ENCODE data around the gene DOCK1.

DOCK1 gene

GRCh38 chr10:127408733-127409132 is 503.5 kb downstream of the DOCK1 start:
- no peak for DNase-seq (ENCODE audit: low read depth)
- TF ChIP-seq, protein P1, sequence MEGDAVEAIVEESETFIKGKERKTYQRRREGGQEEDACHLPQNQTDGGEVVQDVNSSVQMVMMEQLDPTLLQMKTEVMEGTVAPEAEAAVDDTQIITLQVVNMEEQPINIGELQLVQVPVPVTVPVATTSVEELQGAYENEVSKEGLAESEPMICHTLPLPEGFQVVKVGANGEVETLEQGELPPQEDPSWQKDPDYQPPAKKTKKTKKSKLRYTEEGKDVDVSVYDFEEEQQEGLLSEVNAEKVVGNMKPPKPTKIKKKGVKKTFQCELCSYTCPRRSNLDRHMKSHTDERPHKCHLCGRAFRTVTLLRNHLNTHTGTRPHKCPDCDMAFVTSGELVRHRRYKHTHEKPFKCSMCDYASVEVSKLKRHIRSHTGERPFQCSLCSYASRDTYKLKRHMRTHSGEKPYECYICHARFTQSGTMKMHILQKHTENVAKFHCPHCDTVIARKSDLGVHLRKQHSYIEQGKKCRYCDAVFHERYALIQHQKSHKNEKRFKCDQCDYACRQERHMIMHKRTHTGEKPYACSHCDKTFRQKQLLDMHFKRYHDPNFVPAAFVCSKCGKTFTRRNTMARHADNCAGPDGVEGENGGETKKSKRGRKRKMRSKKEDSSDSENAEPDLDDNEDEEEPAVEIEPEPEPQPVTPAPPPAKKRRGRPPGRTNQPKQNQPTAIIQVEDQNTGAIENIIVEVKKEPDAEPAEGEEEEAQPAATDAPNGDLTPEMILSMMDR (IDR thresholded peaks at IDR 0.05; ENCODE audit: control insufficient read depth, extremely low read depth, insufficient read depth): no peak
- no peak overlapping the region for H3K4me3 ChIP-seq (ENCODE audit: low read depth, low read length)

DNA sequence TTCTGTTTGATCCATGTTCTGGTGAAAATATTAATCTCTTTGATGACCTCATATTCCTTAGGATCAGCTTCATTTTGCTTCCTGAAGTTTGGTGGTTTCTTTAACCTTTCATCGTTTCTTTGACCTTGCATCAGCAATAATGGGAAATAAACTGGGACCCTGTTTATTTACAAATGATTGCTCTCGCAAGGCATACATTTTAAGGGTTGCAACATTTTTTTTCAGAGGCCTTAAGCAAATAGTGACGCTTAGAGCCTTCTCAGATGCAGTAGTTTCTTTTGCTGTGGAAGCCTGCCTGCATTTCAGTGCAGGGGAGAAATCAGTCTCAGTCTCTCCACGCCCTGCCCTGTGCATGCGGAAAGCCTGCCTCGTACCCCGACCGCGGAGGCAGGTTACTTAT is 504.8 kb downstream of the DOCK1 start:
- no peak for DNase-seq (ENCODE audit: low read depth)
- TF ChIP-seq, protein P1 (IDR thresholded peaks at IDR 0.05; ENCODE audit: control insufficient read depth, extremely low read depth, insufficient read depth): no peak
- H3K4me3 ChIP-seq (ENCODE audit: low read depth, low read length): no peak overlapping the region

DNA sequence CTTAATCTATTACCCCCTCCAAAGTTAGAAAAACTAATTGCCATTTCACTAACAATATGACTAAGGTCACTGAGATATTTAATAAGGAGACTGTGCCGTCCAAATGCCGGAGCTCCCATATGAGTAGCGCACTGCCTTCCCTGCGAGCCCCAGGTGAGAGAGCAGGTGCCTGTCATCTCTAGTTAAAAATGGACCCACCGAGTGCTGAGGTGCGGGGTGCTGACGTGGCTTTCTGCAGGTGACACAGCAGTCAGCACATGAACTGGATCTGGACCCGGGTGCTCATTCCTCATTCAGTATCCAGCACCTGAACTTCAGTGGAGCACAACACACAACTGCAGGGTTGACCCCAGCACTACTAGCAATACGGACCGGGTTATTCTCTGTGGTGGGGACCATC is 505.8 kb downstream of the DOCK1 start:
- no peak for DNase-seq (ENCODE audit: low read depth)
- TF ChIP-seq, protein P1 (IDR thresholded peaks at IDR 0.05; ENCODE audit: control insufficient read depth, extremely low read depth, insufficient read depth): no peak
- H3K4me3 ChIP-seq (ENCODE audit: low read depth, low read length): no peak overlapping the region

DNA sequence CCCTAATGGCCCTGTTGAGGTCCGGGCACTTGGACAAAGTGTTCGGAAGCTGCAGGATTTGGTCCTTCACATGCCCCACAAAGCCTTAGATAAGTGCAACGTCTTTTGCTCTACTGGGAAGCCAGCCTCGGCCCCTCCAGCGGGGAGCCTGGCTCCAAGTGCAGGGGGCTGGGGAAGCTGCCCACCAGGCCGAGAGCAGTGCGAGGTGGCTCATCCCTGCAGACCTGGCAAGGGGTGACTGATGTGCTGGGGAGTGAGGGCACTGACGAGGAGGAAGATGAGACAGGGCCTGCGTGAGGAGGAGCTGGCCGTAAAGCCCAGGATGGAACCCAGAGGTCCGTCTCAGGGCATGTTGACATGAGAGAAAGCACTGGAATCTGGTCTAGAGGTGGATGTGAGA is 508.1 kb downstream of the DOCK1 start:
- TF ChIP-seq, protein P1 (IDR thresholded peaks at IDR 0.05; ENCODE audit: control insufficient read depth, extremely low read depth, insufficient read depth): no peak
- DNase-seq (ENCODE audit: low read depth): no peak
- no peak overlapping the region for H3K4me3 ChIP-seq (ENCODE audit: low read depth, low read length)

GRCh38 chr10:127414024-127414423 is 508.8 kb downstream of the DOCK1 start:
- H3K4me3 ChIP-seq (ENCODE audit: low read depth, low read length): no peak overlapping the region
- TF ChIP-seq, protein P1 (IDR thresholded peaks at IDR 0.05; ENCODE audit: control insufficient read depth, extremely low read depth, insufficient read depth): no peak
- no peak for DNase-seq (ENCODE audit: low read depth)

DNA sequence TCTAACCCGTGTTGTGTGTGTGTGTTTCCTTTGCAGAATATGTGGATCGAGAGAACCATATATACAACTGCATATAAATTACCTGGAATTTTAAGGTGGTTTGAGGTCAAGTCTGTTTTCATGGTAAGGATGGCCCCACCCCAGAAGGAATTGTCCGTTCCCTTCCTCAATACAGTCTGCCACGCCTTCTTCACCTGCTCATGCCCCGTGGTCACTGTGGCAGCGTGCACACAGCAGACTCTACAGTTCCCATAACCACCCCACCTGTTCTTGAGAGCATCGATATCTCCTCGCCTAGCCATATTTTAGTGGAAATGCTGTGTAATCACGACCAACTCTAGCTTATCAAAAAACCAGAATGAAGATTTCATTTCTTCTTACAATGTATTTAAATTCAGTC is 509.9 kb downstream of the DOCK1 start:
- TF ChIP-seq, protein P1 (IDR thresholded peaks at IDR 0.05; ENCODE audit: control insufficient read depth, extremely low read depth, insufficient read depth): no peak
- no peak overlapping the region for H3K4me3 ChIP-seq (ENCODE audit: low read depth, low read length)
- no peak for DNase-seq (ENCODE audit: low read depth)

GRCh38 chr10:127415901-127416581 is 510.8 kb downstream of the DOCK1 start:
- DNase-seq (ENCODE audit: low read depth): no peak
- TF ChIP-seq, protein P1 (IDR thresholded peaks at IDR 0.05; ENCODE audit: control insufficient read depth, extremely low read depth, insufficient read depth): no peak
- no peak overlapping the region for H3K4me3 ChIP-seq (ENCODE audit: low read depth, low read length)

Data from LNCaP clone FGC (cell line).